A673 (cell line): ENCODE data around the gene ELOVL3.

Experiments used
- EZH2 ChIP-seq: fragments of 200-600 bp; sonication (generic); IDR thresholded peaks from 2 replicates; pipeline ENCODE4 v1.6.1; 2017; ENCODE audit warnings: borderline replicate concordance, low read depth, mild to moderate bottlenecking, mixed read lengths, antibody characterized with exemption, low read length; ENCODE audit not compliant: poor library complexity, severe bottlenecking
- TF ChIP-seq, protein P1 (sequence below): fragments of 300-800, 200-600 bp; sonication (generic); conservative IDR thresholded peaks from 2 replicates; pipeline ENCODE4 v1.5.1; 2017; ENCODE audit warnings: low read depth, mild to moderate bottlenecking, antibody characterized with exemption, low read length, moderate library complexity, mixed read lengths

DNA sequence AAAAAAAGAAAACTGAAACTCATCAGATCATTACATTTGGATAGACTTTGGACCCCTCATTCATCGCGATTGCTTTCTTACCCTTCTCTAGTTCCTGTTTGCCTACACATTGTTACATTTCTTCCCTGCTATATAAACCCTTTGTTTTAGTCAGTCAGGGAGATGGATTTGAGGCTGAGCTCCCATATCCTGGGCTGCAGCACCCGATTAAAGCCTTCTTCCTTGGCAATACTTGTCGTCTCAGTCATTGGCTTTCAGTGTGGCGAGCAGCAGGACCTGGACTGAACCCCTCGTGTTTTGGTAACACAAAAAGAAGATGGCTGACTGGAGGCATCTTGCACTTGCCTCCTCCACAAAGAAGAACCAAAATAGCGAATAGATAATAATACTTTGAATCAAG, 34.1 kb upstream of the ELOVL3 start:
- no peak for TF ChIP-seq EZH2
- TF ChIP-seq, protein P1, sequence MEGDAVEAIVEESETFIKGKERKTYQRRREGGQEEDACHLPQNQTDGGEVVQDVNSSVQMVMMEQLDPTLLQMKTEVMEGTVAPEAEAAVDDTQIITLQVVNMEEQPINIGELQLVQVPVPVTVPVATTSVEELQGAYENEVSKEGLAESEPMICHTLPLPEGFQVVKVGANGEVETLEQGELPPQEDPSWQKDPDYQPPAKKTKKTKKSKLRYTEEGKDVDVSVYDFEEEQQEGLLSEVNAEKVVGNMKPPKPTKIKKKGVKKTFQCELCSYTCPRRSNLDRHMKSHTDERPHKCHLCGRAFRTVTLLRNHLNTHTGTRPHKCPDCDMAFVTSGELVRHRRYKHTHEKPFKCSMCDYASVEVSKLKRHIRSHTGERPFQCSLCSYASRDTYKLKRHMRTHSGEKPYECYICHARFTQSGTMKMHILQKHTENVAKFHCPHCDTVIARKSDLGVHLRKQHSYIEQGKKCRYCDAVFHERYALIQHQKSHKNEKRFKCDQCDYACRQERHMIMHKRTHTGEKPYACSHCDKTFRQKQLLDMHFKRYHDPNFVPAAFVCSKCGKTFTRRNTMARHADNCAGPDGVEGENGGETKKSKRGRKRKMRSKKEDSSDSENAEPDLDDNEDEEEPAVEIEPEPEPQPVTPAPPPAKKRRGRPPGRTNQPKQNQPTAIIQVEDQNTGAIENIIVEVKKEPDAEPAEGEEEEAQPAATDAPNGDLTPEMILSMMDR = no peak
